A673 (cell line): ENCODE measurements around the gene MPZL1.

Experiments
- CTCF ChIP-seq: fragments of 300-800, 200-600 bp; sonication (generic); conservative IDR thresholded peaks from 2 replicates; pipeline ENCODE4 v1.5.1; 2017; ENCODE audit warnings: low read depth, mild to moderate bottlenecking, antibody characterized with exemption, low read length, moderate library complexity, mixed read lengths
- EZH2 ChIP-seq: fragments of 200-600 bp; sonication (generic); IDR thresholded peaks from 2 replicates; pipeline ENCODE4 v1.6.1; 2017; ENCODE audit warnings: borderline replicate concordance, low read depth, mild to moderate bottlenecking, mixed read lengths, antibody characterized with exemption, low read length; ENCODE audit not compliant: poor library complexity, severe bottlenecking

GRCh38 chr1:167675440-167675839 lies 46.3 kb upstream of the MPZL1 start:
- TF ChIP-seq CTCF, result no peak
- no peak for TF ChIP-seq EZH2
